T47D (cell line): ENCODE results near the gene RXRG.

Source experiments
- DNase-seq, 2 experiments: peaks; one replicate each; pipeline versions ENCODE4 v3.0.0 to v3.0.0-alpha.2; 2011 to 2012; ENCODE audit warnings: low read depth in 1 of 2, low spot score in 1 of 2
- JUND ChIP-seq: IDR thresholded peaks from 2 replicates; pipeline ENCODE4 v1.6.1; 2012; ENCODE audit warnings: low read depth
- in situ Hi-C: cut with HindIII; loops from 2 replicates; pipeline ENCODE4 v1.10.0; 2016; ENCODE audit warnings: low sequenced_read_pairs, low pct_unique_long_range_greater_than_20kb

The RXRG gene

DNA sequence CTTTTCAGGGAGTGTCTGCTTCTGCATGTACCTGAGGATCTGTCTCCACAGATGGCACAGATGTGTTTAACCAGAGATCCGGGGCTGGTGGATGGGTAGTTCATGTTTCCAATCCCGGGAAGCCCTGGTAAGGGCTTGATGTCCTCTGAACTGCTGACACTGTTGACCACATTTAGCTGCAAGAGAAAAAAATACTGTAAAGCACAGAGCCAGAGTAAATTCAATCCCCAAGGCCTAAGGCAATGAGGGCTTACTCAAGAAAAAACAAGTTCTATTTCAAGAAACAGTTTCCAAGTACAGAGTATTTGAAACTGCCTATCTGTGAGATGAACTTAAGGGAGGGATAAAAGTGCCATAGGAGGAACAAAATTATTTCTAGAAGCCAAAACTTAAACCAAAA is 25.1 kb downstream of the RXRG start:
- no peak for DNase-seq
- in situ Hi-C loops: no loop called here

GRCh38 chr1:165418195-165418594 is 26.7 kb downstream of the RXRG start:
- no peak for DNase-seq
- in situ Hi-C loops: no loop called here
- TF ChIP-seq JUND: no peak

More for the DNA sequence above, 25.1 kb downstream of the RXRG start:
- TF ChIP-seq JUND: no peak

DNA sequence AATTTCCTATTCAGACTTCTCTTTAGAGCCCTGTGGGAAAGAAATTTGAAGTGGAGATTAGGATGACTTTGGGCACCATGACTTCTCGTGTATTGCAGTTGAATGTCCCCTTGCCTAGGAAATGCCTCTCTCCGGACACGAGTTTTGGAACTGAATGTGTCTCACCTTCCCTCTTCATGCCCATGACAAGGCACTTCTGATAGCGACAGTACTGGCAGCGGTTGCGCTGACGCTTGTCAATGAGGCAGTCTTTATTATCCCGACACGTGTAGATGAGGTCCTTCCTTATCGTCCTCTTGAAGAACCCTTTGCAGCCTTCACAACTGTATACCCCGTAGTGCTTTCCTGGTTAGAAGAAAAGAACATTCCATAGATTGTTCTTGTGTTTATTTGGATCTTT is 28.1 kb downstream of the RXRG start:
- TF ChIP-seq JUND: no peak
- in situ Hi-C loops: no loop called here
- no peak for DNase-seq

DNA sequence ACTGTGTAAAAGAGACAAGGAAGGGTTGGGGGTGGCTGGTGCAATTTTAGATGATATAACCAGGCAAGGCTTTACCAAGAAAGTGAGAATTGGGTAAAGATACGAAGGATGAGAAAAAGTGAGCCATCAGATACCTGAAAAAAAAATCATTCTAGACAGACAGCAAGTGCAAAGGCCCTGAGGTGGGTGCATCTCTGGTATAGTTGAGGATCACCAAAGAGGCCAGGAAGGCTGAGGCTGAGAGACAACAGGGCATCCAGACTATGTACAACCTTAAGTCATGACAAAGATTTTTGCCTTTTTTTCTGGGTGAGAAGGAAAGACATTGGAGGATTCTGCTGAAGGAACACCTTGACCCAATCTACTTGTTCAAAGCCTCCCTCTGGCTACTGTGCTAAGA is 29.9 kb downstream of the RXRG start:
- TF ChIP-seq JUND: no peak
- no peak for DNase-seq
- in situ Hi-C loops: no loop called here

DNA sequence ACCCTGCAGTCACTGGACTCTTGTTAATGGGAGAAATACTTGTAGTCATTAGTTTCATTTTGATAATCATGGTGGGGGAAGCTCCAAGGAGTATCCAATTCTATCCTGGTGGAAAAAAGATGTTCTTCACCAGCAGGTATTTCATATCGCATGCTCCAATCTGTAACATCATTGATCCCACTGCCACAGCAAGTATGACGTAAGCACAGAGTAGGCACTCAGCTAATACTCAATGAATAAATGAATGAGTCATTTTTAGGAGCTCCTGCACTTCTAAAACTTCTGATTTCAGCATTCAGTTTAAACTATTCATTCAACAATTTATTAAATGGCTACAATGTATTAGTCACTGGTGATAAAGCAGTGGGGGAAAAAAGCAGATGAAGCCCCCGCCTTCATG is 30.3 kb downstream of the RXRG start:
- no peak for TF ChIP-seq JUND
- no peak for DNase-seq
- in situ Hi-C loops: no loop called here

GRCh38 chr1:165411396-165411795 is 33.5 kb downstream of the RXRG start:
- no peak for DNase-seq

DNA sequence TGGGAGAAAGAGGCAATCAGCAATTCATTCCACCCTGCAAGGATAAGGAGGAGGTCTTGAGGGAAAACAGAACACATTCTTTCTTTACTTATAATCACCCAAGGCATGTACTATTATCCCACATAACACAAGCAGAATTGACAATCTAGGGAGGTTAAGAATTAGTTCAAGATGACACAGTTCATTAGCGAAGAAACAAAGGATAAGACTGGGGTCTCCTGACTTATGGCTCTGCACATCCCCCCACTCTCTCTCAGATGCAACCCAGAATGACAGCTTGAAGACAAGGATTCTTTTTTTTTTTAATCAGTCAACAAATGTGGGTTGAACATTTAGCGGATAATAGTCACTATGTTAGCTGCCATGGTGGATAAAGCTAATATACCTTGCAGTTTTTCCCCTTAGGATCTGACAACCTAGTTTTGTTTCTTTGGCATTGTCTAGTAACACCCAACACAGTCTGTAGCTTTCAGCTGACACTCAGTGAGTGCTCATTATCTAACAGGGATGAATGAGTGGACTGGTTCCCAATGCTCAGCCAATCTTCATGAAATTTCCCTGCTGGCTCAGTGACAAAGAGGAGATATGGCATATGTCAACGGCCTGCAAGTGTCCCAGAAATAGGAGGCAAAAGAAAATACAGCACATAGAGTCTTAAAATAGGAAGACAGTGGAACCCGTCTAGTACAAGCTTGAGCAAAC is 35.1 kb downstream of the RXRG start:
- no peak for DNase-seq
- in situ Hi-C loops: no loop called here
- no peak for TF ChIP-seq JUND

More at GRCh38 chr1:165411396-165411795, 33.5 kb downstream of the RXRG start:
- in situ Hi-C loops: no loop called here
- TF ChIP-seq JUND: no peak

DNA sequence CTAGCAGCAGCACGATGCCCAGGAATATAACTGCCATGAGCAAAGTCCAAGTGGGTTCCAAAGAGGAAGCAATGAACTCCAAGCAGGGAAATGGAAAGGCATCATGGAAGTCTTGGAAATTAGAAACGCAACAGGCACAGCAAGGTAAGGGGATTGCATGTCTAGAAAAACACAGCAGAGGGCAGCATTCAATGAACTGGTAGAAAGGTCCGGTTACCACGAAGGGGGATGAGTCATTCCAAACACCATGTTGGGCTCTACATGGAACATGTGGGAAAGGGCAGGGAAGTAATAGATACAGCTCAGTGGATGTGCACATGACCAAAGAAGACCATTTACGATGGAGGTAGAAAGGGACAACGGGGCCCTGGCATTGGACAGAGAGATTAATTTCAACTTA is 36.4 kb downstream of the RXRG start:
- peak; percentile 24 to 71 for DNase-seq

GRCh38 chr1:165407398-165407797 is 37.5 kb downstream of the RXRG start:
- in situ Hi-C loops: no loop called here

More for the DNA sequence above, 36.4 kb downstream of the RXRG start:
- TF ChIP-seq JUND: no peak
- in situ Hi-C loops: no loop called here

GRCh38 chr1:165403835-165404482 is 41.0 kb downstream of the RXRG start:
- DNase-seq: peak; percentile 52 to 66
- no peak for TF ChIP-seq JUND
- in situ Hi-C loops: no loop called here

More at GRCh38 chr1:165407398-165407797, 37.5 kb downstream of the RXRG start:
- DNase-seq: no peak
- TF ChIP-seq JUND: no peak

GRCh38 chr1:165402517-165403111 is 42.3 kb downstream of the RXRG start:
- DNase-seq: no peak
- TF ChIP-seq JUND: no peak
- in situ Hi-C loops: no loop called here

- in situ Hi-C loops: loop anchor here (25.0 kb wide), 1 partner anchor 189 kb away; no protein-coding TSS in a partner anchor
- no peak for TF ChIP-seq JUND
- DNase-seq: no peak
Observed at GRCh38 chr1:165397944-165398343, 47.0 kb downstream of the RXRG start.

DNA sequence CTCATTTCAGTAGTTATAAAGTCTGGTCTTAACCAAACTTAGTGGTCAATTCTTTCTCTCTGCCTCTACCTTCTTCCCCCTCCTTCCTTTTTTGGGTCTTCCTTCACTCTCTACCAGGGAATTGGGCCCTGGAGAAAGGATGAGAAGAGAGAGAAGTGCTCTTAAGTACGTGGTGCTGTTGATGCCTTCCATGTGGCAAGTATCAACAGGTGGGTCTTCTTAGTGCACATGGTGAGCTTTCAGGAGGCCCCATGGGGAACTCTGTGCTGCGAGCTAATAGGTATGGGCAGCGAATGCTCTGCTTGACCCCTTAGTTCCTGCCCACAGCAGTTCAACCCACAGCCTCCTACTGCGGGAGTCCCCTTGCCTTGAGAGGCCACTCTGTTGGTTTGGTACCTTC is 49.0 kb downstream of the RXRG start:
- DNase-seq: no peak
- TF ChIP-seq JUND: no peak
- in situ Hi-C loops: loop anchor here (25.0 kb wide), 1 partner anchor 191 kb away; no protein-coding TSS in a partner anchor
